SHP77 treated with DMSO at 0.1 percent for 48 hours (cell line): Measurements from ENCODE around the gene MBD3L3.
"Not testable (repeated sequence)": the region's sequence is repeated elsewhere in the genome, so short reads cannot be mapped to it uniquely, and the experiment has no call there.

Experiments used
- DNase-seq: peaks from one replicate; lab custom pipeline; 2025; lab: John Stamatoyannopoulos, UW

MBD3L3 gene

GRCh38 chr19:7058576-7058975 lies at the start of gene MBD3L3:
Gene MBD3L3, minus strand, starts transcription at chr19:7058676. Its CDS starts 71 bp downstream, at chr19:7058605.
- not testable (repeated sequence) for DNase-seq

GRCh38 chr19:7106711-7107657 lies 48.5 kb upstream of the MBD3L3 start:
- DNase-seq, result no peak

- DNase-seq, result no peak
Observed at GRCh38 chr19:7104747-7105447, 46.4 kb upstream of the MBD3L3 start.

GRCh38 chr19:7101498-7102253 lies 43.2 kb upstream of the MBD3L3 start:
- DNase-seq, result no peak

- peak; percentile 69 for DNase-seq
Observed at GRCh38 chr19:7099597-7099921, 41.1 kb upstream of the MBD3L3 start.

- DNase-seq, result peak; percentile 58
Observed at GRCh38 chr19:7098701-7099596, 40.5 kb upstream of the MBD3L3 start.

- no peak for DNase-seq
Observed at GRCh38 chr19:7098096-7098495, 39.6 kb upstream of the MBD3L3 start.

GRCh38 chr19:7088999-7089398 lies 30.5 kb upstream of the MBD3L3 start:
- no peak for DNase-seq

- DNase-seq, result no peak
Observed at GRCh38 chr19:7083076-7083956, 24.8 kb upstream of the MBD3L3 start.

GRCh38 chr19:7078008-7078407 lies 19.5 kb upstream of the MBD3L3 start:
- DNase-seq, result no peak

- DNase-seq, result no peak
Observed at GRCh38 chr19:7076151-7076550, 17.7 kb upstream of the MBD3L3 start.

- DNase-seq, result no peak
Observed at GRCh38 chr19:7074705-7075282, 16.3 kb upstream of the MBD3L3 start.

- DNase-seq, result no peak
Observed at GRCh38 chr19:7072541-7072940, 14.1 kb upstream of the MBD3L3 start.

GRCh38 chr19:7069904-7070226 lies 11.4 kb upstream of the MBD3L3 start:
- DNase-seq, result no peak

- DNase-seq, result peak; percentile 82
Observed at GRCh38 chr19:7069042-7069903, 10.8 kb upstream of the MBD3L3 start, which contains the start of gene ZNF557. Gene ZNF557, plus strand, starts transcription at chr19:7069703. Its CDS starts 5,372 bp downstream, at chr19:7075075.

- no peak for DNase-seq
Observed at GRCh38 chr19:7068599-7068998, 10.1 kb upstream of the MBD3L3 start.

GRCh38 chr19:7067716-7068115 lies 9.2 kb upstream of the MBD3L3 start:
- no peak for DNase-seq

- DNase-seq, result peak; percentile 15
Observed at GRCh38 chr19:7067122-7067521, 8.6 kb upstream of the MBD3L3 start.

- DNase-seq, result no peak
Observed at GRCh38 chr19:7063764-7064418, 5.4 kb upstream of the MBD3L3 start.
